ENCODE data around the gene LHX5.
"Not testable (repeated sequence)": the region's sequence is repeated elsewhere in the genome, so short reads cannot be mapped to it uniquely, and the experiment has no call there.

The LHX5 gene

DNA sequence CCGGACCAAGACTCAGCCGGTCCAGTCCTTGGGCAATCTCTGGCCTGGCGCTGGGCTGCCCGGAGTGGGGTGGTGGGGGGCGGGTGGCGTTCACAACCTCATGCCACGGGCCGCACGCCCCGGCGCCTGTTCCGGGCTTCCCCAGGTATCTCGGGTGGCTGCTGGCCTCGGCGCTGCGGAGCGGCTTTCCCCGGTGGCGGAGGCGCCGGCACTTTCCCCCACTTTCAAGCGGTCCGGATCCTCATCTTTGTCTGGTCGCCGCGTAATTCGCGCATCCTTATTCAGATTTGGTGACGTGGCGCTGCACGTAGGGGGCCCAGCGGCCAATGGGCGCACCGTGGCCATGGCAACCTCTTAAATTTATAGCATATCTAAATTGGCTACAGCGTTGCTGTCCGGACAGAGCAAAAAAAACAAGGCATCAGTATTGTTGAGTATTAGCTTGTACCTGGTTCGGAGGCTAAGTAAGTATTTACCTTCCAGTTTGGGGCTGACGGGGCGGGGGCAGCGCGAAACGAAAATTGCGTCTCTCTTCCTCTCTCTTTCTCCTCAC is at the start of gene LHX5:
LHX5 (minus strand) TSS at position 253 of the 553 bp plus-strand sequence. CDS start 373 bp downstream, outside the sequence.
- DNase-seq, result no peak

DNA sequence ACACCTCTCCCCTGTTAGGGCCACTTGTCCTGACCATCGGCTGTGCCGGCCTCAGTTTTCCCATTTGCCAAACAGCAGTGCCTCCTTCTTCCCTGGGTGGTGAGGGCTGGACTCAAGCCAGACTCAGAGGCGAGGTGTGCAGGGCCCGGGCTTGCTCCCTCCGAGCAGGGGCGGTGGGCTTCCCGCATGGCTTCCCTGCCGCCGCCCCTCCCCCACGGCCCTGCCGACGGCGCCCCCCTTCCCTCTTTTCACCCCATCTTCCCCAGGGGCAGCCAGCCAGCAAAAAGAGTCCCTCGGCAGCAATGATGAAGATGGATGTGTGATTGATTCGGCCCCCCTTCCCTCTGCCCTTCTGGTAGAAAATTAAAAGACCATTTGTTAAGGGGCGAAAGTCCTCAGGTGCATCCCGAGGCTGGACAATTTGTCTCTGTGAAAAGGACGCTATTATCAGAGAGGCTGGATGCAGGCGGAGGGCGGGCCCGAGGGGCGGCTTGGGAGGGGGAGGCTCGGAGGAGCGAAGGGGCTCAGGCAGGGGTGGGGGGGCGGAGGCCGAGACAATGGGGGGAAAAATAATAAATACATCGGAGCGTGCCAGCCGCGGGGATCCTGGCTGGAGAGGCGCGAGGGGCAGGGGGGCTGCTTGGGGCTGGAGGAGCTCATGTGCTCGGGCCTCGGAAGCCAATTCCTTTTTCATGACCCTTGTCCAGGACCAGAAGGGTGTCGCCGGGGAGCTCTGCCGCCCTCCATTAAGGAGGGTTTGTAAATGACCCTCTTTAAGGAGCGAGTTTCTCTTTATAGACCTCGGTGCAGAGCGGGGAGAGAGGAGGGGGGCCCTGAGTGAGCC is 48.0 kb upstream of the LHX5 start:
- no peak for DNase-seq

DNA sequence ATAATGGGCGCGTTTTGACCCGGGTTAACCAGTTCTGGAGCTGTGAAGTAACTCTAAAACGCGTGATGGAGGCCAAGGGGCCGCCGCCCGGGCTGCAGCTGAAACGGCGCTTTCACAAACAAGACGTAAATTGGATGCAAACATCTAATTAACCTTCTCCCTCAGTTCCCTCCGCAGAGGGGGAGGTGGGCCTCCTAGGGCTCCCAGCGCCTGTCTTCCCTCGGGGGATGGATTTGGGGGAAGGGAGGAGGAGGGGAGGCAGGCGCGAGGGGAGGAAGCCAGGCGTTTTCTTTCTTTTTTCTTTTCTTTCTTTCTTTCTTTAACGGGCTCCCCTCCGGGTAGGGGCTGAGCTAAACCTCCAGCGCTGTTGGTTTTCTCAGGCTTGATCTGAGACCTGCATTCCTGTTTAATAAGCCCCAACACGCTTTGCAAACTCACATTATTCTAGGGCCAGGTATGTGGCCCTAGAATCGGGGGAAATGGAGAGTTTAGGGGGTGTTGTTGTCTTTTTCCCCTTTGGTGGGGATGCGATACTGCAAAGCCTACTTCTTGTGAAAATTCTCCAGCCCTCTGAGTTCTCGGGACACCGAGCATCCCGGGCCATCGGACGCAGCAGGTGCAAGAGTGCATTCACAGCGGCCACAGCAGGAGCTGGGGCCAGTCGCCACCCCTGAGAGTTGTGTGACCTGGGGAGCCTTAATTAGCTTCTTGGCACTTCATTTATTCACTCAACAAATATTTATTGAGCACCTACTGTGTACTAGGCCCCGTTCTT is 43.6 kb upstream of the LHX5 start:
- no peak for DNase-seq

DNA sequence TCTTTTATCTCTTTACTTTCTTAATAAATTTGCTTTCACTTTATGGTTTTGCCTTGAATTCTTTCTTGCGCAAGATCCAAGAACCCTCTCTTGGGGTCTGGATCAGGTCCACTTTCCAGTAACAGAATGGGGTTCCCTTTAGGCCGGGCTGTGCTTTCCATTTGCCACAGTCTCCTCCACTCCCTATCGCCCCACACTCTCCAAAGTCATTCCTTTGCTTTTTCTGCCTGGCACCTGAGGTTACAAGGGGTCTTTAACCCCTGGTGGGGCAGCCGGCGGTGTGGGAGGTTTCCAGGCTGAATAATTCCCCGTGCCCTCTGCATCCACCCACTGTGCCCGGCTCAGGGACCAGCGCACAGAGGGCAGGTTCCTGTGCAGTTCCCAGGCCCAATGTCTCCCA is 42.9 kb upstream of the LHX5 start:
- no peak for DNase-seq

DNA sequence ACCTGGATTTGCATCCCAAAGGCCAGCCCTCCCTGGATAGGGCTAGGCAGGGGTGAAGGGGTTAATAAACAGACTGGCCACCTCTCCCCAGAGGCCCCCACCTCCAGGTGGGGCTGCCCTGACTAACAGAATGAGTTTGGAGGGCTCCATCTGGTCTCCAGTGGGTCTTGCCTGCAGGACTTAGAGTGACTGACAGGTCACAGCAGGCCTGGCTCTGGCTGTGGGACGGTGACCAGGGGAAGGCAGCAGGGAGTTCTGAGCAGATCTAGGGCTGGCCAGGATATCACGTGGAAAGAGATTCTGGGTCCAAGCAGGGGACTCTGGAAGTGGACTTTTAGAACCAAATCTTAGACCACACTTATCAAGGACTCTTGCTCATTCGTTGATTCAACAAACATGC is 40.9 kb upstream of the LHX5 start:
- no peak for DNase-seq

DNA sequence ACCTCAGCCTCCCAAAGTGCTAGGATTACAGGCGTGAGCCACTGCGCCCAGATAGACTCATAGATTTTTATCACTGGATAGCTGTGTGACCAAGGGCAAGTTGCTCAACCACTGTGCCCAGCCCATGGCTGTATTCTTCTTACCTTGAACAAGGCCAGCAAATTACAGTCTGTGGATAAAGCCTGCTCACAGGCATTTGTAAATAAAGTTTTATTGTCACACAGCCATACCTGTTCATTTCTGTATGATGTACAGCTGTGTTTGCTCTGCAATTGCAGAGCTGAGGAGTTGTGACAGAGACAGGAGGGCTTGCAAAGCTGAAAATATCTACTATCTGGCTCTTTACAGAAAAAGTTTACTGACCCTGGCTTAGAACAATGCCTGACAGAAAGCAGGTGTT is 35.2 kb upstream of the LHX5 start:
- no peak for DNase-seq

DNA sequence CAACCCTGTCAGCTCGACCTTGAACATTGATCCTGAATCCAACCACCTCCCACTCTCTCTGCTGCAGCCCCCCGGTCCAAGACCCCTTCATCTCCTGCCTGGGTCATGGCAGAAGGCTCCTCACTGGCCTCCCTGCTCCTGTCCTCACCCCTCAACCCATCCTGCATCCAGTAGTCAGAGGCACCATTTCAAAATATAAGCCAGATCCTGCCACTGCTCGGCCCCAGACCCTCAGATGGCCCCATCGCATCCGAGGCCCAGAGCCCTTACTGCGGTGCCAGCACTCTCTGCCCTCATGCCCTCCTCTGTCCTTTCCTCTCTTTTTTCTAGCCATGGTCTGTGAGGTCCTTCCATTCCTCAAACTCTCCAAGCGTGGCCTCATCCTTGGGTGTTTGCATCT is 34.3 kb upstream of the LHX5 start:
- DNase-seq, result no peak

DNA sequence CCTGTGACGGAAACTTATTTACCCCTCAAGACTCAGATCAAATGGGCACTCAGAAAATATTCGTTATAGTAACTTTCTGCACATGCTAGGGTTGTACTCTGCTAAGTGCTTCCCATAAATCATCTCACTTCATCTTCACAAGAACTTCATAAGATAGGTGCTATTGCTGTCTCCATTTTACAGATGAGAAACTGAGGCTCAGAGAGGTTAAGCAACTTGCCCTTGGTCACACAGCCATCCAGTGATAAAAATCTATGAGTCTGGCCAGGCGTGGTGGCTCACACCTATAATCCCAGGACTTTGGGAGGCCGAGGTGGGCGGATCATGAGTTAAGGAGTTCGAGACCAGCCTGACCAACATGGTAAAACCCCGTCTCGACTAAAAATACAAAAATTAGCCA is 33.2 kb upstream of the LHX5 start:
- no peak for DNase-seq

DNA sequence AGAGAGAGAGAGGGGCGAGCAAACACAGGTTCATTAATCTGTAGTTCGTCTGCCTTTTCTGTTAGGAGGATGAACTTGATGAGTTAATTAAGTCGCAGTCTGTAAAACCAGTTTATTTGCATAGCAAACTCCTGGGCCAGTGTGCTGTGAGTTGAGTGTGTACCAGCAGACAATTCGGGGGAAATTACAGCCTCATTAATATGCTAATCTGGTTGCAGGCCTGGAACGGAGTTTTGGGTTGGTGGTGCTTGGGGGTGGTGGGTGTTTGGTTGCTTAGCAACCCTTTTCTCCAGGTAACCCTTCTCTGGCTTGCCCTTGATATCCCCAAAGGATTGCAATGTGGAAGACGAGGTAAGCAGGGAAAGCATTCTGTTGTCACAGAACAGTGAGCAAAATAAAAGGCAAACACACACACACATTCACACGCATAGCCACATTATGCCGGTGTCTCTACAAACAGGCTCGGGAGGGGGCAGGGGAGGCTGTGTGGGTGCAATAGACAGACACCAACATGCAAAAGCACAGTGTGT is 29.2 kb upstream of the LHX5 start:
- no peak for DNase-seq

DNA sequence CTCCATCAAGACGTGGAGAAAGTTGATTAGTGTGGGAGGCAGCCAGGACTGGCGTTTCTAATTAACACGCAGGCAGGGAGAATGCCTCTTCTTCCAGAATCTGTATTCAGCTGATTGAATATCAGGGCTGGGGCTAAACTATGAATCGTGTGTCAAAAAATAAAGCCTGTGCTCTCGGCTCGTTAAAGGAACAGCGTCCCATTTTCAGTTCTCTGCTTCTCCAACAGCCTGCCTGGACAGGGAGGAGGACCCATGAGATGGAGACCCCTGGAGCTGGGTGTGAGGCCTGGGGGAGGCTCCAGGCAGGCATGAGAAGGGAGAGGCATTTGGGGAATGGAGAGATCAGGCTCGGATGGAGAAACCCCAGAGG is 28.6 kb upstream of the LHX5 start:
- DNase-seq, result no peak

DNA sequence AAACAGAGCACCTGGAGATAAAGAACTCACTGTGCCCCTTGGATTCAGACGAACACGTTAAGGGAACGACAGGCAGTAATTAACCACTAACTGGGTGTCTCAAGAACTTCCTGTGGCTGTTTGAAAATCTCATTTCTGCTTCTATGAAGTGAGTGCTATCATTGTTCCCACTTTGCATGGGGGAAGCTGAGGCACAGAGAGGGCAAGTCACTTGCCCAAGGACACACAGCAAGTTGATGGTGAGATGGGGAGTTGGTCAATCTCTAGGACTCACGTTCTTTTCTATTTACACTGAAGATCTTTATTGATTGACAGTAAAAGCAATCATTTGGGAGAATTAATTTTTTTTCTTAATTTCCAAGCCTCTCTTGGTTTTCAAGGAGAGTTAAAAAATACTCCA is 26.8 kb upstream of the LHX5 start:
- no peak for DNase-seq

DNA sequence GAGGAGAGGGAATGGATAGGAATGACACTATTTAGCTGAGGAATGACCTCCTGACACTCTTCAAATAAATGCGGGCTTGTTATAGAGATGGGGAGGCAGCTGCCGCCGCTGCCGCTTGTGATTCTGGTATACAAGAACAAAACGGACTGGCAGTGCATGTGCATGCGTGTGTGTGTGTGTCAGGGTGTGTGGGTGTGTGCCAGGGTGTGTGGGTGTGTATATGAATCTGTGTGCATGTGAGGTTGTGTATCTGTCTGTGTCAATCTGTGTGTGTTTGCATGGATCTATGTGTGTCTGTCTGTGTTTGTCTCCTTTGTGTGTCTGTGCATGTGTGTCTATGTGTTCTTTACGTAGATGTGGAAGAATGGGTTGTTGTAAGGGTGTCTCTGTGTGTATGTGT is 26.0 kb upstream of the LHX5 start:
- no peak for DNase-seq

DNA sequence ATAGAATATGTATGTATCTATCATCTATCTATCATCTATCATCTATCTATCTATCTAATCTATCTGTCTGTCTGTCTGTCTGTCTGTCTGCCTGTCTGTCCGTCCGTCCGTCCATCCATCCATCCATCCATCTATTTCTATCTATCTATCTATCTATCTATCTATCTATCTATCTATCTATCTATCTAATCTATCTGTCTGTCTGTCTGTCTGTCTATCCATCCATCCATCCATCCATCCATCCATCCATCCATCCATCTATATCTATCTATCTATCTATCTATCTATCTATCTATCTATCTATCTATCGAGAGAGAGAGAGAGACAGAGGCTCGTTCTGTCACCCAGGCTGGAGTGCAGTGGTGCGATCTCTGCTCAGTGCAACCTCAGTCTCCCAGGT is 24.3 kb upstream of the LHX5 start:
- not testable (repeated sequence) for DNase-seq

DNA sequence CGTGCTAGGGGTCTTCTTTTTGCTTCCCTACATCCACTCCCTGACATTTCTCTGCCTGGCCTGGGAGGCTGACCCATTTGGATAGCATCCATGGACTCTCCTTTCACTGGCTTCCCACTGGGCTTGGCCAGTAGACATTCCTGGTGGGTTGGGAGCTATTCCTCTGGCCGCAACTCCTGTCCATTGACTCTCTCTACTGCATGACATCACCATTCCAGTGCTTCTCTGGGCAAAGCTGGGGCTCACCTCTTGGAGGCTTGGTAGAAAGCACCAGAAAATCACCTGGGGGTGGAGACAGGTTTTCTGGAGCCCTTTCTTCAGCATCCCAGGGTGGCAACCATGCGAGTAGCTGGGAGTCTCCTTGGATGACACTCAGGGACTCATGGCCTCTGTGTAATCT is 16.7 kb upstream of the LHX5 start:
- no peak for DNase-seq

DNA sequence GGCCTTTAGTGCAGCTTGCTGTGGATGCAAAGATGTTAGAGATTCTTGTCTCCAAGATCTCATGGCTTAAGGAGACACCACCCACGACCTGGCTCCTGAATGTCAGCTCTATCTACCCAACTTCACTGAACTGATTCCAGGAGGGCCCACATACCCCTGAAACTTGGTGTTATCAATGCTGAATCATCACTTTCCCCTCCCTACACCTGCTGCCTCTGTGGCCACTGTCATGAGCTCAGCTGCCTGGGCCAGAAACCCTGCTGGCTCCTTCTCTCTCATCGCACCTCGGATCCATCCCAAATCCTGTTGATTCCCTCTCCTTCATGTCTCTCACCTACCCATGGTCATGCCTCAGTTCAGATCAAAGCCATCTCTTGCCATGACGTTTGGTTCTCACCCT is 15.1 kb upstream of the LHX5 start:
- no peak for DNase-seq

DNA sequence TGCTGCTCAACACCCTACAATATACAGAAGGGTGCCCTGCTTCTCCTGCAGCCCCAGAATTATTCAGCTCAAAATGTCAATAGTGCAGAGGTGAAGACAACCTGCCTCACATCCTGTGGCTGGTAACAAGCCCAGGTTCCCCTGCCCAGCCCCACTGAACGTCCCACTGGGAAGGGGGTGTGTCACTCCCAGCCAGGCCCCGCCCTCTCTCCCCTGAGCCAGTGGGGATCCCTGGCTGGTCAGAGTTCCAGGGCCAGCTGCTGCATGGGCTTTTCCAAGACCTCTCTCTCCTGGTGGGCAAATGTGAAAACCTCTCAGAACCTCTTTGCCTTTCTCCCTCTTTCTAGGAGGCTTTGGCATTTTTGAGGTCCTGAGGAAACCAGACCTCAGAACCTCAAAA is 13.7 kb upstream of the LHX5 start:
- no peak for DNase-seq

DNA sequence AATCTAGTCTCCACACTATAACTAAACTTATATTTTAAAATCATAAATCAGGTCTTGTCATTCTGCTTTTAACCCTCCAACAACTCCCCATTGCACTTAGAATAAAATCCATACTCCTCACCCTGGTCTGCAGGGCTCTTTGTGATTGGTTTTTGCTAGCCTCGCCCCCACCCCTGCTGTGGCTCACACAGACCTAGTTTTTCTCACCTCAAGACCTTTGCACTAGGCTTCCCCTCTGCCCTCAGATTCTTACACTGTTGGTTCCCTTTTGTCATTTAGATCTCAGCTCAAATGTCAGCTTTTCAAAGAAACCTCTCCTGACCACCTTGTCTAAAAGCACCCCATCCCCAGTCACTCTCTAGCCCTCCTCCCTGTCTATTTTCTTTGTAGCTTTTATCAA is 10.7 kb upstream of the LHX5 start:
- DNase-seq, result no peak

DNA sequence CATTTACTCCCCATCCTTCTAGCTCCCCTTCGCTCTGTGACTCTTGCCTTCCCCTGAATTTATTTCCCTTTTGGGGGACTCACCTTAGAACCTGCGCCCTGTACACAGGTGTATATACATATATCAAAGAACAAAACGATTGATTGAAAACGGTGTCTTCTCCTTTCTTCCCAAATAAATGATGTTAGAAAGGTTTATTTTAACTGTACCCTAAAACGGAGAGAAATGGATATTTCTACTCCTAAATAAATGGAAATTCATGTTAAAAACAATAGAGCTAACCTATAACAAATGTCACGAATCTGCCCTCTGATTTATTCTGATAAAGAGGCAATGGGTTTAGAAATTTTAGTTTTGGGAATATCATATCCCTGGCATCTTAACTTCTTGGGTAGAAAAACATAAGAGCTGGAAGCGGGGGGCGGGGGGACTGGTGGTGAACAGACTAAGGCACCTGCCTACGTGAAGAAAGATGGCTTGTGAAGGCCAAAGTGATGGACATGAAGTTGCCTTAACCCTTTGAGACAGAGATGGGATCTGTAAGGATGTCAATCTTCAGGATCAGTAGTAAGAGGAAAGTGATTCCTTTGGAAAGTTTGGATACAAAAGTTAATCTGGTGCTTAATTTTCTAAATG is 8.8 kb upstream of the LHX5 start:
- DNase-seq, result no peak

DNA sequence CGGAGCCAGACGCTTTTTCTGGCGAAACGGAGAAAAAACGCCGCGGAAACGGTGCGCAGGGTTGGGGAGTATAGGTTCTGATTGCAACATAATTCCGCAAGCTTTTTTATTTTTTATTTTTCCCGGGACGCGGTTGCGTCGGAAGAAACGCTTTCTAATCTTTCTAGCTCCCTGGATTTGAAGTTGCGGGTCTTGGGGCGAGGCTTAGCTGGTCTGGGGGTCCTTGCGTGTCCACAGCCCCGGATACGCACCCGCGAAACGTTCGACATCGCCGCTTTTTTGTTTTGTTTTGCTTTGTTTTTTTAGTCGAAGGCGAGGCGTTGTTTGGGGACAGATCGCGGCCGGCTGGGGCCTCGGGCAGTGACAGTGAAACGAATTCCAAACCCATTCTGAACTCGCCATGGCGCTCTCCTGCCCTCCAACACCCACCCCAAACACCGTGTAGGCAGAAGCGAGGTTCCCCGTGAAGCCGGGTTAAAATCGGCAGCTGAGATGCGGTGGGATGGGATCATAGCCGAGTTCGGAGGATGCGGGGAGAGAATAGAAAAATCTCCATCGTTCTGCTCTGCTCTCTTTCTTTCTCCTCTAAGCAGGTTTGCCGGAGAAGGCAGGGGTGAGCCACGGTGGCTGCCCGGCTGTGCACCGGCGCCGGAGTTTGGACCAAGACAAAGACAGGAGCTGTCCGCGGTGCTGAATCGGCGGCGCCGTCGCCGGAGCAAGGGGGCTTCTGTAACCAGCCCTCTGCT is 8.1 kb upstream of the LHX5 start:
- no peak for DNase-seq

DNA sequence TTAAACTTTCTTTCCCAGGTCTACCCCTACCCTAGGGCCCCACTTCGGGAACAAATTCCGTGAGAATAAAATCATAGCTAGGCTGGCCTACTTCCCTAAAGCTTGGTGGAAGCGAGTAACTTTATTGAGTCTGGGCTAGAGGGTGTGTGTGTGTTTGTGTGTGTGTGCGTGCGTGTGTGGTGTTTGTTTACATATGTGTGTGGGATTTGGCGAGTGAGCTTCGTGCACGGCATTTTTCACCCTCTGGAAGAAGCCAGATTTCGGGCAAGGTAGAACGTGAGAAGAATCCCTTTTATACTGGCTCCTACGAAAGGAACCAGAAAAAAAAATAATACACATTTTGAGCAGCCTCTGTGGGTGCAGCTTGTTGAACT is 7.5 kb upstream of the LHX5 start:
- DNase-seq, result no peak

DNA sequence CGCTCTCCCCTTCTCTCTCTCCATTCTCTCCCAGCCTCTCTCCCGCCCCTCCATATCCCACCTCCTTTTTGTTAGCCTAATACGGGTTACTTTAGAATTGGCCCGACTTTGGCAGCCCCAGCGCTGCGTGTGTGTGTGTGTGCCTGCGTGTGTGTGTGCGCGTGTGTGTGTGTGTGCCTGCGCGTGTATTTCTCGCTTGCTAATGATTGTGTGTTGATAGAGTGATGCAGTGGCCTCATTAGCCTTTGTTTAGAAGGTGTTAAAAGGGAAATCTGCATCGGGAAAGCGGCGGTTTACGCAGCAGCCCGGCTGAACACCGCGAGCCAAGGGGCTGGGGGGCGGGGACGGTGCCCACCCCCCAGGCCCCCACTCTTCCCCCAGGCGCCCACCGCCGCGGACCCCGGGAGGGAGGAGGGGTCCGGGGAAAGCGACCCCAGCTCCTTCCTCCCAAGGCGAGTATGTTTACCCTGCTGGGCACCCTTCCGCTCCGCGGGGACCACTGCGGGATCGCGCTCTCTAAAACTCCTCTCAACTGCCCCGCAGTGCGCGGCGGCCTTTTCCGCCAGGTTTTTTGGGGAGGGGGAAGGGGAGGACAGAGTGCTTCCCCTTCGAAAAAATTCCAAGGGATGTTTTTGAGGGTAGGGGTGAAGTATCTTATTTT is 6.8 kb upstream of the LHX5 start:
- no peak for DNase-seq

DNA sequence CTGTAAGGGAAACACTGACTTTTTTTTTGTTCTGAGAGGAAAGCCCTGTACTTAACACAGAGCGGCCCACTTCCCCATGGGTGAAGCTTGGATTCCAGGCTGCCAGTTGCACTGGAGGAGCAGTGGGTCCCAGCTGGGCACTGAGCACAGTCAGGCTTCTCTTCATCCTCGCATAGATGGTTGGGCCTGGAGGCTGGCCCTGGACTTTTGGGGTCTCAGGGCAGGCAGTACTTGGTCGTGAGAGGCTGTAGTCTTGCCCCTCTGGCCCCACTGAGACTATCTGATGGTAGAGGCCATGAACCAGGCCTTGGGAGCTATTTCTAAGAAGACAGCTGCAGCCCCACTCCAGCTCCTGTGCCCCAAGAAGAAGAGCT is 6.2 kb upstream of the LHX5 start:
- DNase-seq, result no peak
